ENCODE measurements around the gene CKS1B. TPM values are rescaled to one million over a fixed set of nuclear protein-coding genes. Genes with fewer than 3 reads are reported as not detected.

CKS1B gene
- total RNA-seq, 6 experiments from 2014 or later = 14.9 to 51.7 (median 23.1) TPM

DNA sequence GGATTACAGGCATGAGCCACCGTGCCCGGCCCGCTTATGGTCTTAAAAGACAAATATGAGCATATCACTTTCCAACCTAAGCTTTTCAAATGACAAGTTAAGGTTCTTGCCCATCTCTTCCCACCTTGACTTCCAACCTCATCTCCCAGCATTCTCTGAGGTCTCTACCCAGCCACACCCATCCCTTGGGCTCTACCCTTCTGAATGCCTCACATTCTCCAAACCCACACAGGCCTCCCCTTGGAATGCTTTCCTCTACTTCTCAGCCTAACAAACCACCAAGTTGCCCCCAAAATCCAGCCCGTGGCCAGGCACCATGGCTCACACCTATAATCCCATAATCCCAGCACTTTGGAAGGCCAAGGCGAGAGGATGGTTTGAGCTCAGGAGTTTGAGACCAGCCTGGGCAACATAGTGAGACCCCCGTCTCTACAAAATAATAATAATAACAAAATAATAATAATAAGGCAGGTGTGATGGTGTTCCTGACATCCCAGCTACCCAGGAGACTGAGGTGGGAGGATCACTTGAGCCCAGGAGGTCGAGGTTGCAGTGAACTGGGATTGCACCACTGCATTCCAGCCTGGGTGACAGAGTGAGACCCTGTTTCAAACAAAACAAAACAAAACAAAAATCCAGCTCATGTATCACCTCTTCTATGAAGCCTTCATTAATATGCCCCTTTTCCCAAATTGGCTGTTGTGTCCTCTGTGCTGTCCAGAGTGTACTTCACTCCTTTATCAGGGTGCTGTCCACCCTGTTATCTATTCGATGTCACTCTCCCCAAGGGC lies 47.9 kb downstream of the CKS1B start:
- no peak overlapping the region for H3K27ac ChIP-seq
- no peaks in the 10 kb centered on the region for H3K27me3 ChIP-seq
- peaks cover 0 to 23% (median 6%) of the 10 kb centered on the region in 4 donors for H3K4me1 ChIP-seq
- no peak for TF ChIP-seq POLR2A (IDR thresholded peaks at IDR 0.05)
- TF ChIP-seq, protein P1, sequence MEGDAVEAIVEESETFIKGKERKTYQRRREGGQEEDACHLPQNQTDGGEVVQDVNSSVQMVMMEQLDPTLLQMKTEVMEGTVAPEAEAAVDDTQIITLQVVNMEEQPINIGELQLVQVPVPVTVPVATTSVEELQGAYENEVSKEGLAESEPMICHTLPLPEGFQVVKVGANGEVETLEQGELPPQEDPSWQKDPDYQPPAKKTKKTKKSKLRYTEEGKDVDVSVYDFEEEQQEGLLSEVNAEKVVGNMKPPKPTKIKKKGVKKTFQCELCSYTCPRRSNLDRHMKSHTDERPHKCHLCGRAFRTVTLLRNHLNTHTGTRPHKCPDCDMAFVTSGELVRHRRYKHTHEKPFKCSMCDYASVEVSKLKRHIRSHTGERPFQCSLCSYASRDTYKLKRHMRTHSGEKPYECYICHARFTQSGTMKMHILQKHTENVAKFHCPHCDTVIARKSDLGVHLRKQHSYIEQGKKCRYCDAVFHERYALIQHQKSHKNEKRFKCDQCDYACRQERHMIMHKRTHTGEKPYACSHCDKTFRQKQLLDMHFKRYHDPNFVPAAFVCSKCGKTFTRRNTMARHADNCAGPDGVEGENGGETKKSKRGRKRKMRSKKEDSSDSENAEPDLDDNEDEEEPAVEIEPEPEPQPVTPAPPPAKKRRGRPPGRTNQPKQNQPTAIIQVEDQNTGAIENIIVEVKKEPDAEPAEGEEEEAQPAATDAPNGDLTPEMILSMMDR (IDR thresholded peaks at IDR 0.05) = no peak
- DNase-seq (no peak), ATAC-seq (no peak)
- H3K9me3 ChIP-seq = no peaks in the 10 kb centered on the region
- 74% methylated on average over 8 of the region's 8 CpGs for WGBS (ENCODE audit: insufficient coverage, low coverage, low lambda C conversion rate, missing lambda C conversion rate)
- no peaks in the 10 kb centered on the region for H3K36me3 ChIP-seq
- intact Hi-C loops (cut with DNase I) = no loop called here
- H3K4me3 ChIP-seq = no peak overlapping the region

DNA sequence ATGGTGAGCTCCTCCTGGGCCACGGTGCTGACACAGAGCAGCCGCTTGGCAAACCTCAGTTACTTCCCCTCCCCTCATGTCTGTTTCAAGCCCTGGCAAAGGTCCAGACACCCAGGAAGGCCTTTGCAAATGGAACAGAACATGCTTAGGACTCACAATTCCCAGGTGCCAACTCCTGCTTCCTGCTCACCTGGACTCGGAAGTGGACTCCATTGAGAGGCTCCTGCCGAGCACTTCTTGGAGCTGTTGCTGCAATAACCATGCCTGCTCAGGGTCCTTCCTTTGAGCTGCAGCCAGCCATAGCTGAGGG lies 48.4 kb downstream of the CKS1B start:
- DNase-seq = peak in 1 of 3 donors; percentile 69
- H3K36me3 ChIP-seq = no peaks in the 10 kb centered on the region
- intact Hi-C loops (cut with DNase I) = no loop called here

GRCh38 chr1:155023627-155024026 lies 49.1 kb downstream of the CKS1B start:
- no peaks in the 10 kb centered on the region for H3K36me3 ChIP-seq
- intact Hi-C loops (cut with DNase I) = no loop called here

More for the DNA sequence above, 48.4 kb downstream of the CKS1B start:
- ATAC-seq = peak; percentile 3 to 15 (median 6)
- TF ChIP-seq, protein P1 (IDR thresholded peaks at IDR 0.05) = no peak
- no peaks in the 10 kb centered on the region for H3K27me3 ChIP-seq
- no peak overlapping the region for H3K27ac ChIP-seq
- peaks cover 0 to 23% (median 4%) of the 10 kb centered on the region in 4 donors for H3K4me1 ChIP-seq
- no peak overlapping the region for H3K4me3 ChIP-seq
- no peaks in the 10 kb centered on the region for H3K9me3 ChIP-seq
- 21% methylated on average over 3 of the region's 4 CpGs for WGBS (ENCODE audit: insufficient coverage, low coverage, low lambda C conversion rate, missing lambda C conversion rate)

DNA sequence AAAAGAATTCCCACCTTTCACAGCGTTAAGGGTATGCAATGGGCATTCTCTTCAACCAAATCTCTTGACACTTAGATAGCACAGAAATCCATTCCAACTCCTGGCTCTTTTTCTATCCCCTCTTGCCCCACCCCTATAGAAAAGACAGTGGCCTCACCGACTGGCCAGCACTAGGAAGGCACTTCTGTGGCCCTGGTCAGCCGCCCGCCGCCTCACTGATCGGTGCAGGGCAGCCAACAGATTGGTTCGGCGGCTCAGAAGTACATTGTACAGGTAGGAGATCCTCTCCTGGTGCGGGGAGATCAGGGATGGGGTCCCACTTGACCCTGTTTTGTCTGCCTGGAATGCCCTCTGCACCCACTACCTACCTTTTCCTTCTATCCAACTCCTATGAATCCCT lies 49.8 kb downstream of the CKS1B start:
- TF ChIP-seq, protein P1 (IDR thresholded peaks at IDR 0.05) = no peak
- no peak for TF ChIP-seq POLR2A (IDR thresholded peaks at IDR 0.05)
- H3K4me1 ChIP-seq = peaks cover 0 to 23% (median 2%) of the 10 kb centered on the region in 4 donors
- intact Hi-C loops (cut with DNase I) = no loop called here
- ATAC-seq (no peak), DNase-seq (no peak)
- H3K36me3 ChIP-seq = no peaks in the 10 kb centered on the region
- H3K4me3 ChIP-seq = no peak overlapping the region
- WGBS (ENCODE audit: insufficient coverage, low coverage, low lambda C conversion rate, missing lambda C conversion rate) = 67% methylated on average over 2 of the region's 9 CpGs
- H3K27me3 ChIP-seq = no peaks in the 10 kb centered on the region
- no peaks in the 10 kb centered on the region for H3K9me3 ChIP-seq
- no peak overlapping the region for H3K27ac ChIP-seq

More at GRCh38 chr1:155023627-155024026, 49.1 kb downstream of the CKS1B start:
- ATAC-seq (no peak), DNase-seq (no peak)
- Histone ChIP-seq H3K27ac (no peak overlapping the region), H3K27me3 (no peaks in the 10 kb centered on the region), H3K9me3 (no peaks in the 10 kb centered on the region), H3K4me1 (peaks cover 0 to 23% (median 2%) of the 10 kb centered on the region in 4 donors), H3K4me3 (no peak overlapping the region)
- TF ChIP-seq POLR2A (IDR thresholded peaks at IDR 0.05) = no peak
- TF ChIP-seq, protein P1 (IDR thresholded peaks at IDR 0.05) = no peak
- WGBS (ENCODE audit: insufficient coverage, low coverage, low lambda C conversion rate, missing lambda C conversion rate) = 90% methylated on average over 2 of the region's 5 CpGs
